ENCODE results near the gene COL16A1. TPM values are rescaled to one million over a fixed set of nuclear protein-coding genes. Genes with fewer than 3 reads are reported as not detected.

COL16A1 gene
- total and polyA plus RNA-seq, 9 donors: 19.8 to 237 (median 157) TPM

DNA sequence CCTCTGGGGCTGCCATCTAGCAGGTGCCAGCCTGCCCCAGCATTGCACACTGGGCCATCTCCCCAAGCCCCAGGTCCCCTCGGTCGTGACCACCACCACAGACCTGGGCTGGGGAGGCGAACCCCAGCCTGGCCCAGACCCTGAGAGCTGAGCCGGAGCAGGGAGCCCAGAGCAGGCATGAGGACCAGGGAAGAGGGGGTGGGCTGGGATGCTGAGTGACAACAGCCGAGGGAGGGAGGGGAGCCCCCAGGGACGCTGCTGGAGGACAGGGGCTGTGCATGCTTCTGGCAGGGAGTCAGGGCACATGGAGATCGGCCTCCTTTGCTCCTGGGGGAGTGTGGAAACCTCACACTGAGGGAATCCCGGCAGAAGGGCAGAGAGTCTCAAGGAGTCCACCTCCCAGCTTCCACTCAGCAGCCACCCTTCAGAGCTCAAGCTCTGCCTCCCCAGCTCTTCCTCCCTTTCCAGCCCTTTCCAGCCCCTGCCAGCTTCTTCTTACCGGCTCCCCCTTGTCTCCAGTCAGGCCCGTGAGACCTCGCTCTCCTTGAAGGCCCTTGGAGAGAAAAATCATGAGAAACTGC, 35.4 kb downstream of the COL16A1 start:
- Histone ChIP-seq H3K27me3 (no peaks in the 10 kb centered on the region), H3K27ac (peak overlapping the region in 1 of 2 donors; percentile 40), H3K9me3 (no peaks in the 10 kb centered on the region), H3K4me1 (ENCODE audit: insufficient read depth) (peaks cover 18% of the 10 kb centered on the region), H3K4me3 (no peak overlapping the region), H3K36me3 (no peaks in the 10 kb centered on the region)
- no peak for DNase-seq
- WGBS, 3 donors: 59 to 69% (median 59%) methylated on average over 11 of the region's 11 CpGs
- TF ChIP-seq EP300 (IDR thresholded peaks at IDR 0.05) (no peak), POLR2A (IDR thresholded peaks at IDR 0.05) (no peak)
- TF ChIP-seq, protein P1, sequence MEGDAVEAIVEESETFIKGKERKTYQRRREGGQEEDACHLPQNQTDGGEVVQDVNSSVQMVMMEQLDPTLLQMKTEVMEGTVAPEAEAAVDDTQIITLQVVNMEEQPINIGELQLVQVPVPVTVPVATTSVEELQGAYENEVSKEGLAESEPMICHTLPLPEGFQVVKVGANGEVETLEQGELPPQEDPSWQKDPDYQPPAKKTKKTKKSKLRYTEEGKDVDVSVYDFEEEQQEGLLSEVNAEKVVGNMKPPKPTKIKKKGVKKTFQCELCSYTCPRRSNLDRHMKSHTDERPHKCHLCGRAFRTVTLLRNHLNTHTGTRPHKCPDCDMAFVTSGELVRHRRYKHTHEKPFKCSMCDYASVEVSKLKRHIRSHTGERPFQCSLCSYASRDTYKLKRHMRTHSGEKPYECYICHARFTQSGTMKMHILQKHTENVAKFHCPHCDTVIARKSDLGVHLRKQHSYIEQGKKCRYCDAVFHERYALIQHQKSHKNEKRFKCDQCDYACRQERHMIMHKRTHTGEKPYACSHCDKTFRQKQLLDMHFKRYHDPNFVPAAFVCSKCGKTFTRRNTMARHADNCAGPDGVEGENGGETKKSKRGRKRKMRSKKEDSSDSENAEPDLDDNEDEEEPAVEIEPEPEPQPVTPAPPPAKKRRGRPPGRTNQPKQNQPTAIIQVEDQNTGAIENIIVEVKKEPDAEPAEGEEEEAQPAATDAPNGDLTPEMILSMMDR (IDR thresholded peaks at IDR 0.05): no peak
- intact Hi-C loops (cut with DNase I): loop anchor here in 3 of 4 donors (2.0 to 10.0 kb wide), 6 partner anchors 44 to 396 kb away; no protein-coding TSS in a partner anchor

DNA sequence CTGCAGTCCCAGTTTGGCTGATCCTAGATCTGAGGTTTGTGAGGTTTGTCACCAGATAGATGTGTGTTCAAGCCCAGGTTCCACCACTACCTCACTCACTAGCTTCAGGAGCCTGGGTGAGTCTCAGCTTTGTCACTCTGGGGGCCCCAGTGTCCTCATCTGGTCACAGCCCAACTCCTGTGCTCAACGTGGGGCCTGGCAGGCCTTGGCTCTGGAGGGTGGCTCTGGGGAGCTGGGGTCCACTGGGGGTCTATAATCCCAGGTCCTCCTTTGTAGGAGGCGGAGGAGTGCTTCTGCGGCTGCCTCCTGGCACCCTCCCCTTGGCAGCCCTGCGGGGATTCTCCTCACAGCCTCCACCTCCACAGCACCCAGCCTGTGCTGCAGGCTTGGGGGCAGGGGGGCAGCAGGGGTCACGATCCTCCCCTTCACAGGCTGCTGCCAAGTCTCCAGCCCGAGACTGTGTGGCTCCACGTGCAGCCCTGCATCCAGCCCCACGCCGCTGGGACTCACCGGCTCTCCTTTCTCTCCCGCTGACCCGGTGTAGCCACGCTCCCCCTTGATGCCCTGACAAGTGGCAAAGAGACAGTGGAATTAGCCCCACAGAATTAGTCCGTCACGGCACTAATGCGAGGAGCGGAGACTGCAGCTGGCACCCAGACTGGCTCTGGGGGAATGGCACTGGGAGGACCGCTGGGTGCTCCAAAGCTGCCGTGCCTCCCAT, 36.6 kb downstream of the COL16A1 start:
- intact Hi-C loops (cut with DNase I): loop anchor here in 3 of 4 donors (2.0 to 10.0 kb wide), 6 partner anchors 38 to 398 kb away; partner anchors contain the start of gene COL16A1 (in 1 of the 3)
- H3K4me3 ChIP-seq: no peak overlapping the region
- no peaks in the 10 kb centered on the region for H3K27me3 ChIP-seq
- no peak for TF ChIP-seq POLR2A (IDR thresholded peaks at IDR 0.05)
- TF ChIP-seq EP300 (IDR thresholded peaks at IDR 0.05): no peak
- TF ChIP-seq, protein P1 (IDR thresholded peaks at IDR 0.05): no peak
- no peaks in the 10 kb centered on the region for H3K36me3 ChIP-seq
- no peaks in the 10 kb centered on the region for H3K9me3 ChIP-seq
- H3K4me1 ChIP-seq (ENCODE audit: insufficient read depth): peaks cover 18% of the 10 kb centered on the region
- WGBS, 3 donors: 66 to 73% (median 68%) methylated on average over 19 of the region's 19 CpGs
- H3K27ac ChIP-seq: peak overlapping the region in 1 of 2 donors; percentile 29
- no peak for DNase-seq

DNA sequence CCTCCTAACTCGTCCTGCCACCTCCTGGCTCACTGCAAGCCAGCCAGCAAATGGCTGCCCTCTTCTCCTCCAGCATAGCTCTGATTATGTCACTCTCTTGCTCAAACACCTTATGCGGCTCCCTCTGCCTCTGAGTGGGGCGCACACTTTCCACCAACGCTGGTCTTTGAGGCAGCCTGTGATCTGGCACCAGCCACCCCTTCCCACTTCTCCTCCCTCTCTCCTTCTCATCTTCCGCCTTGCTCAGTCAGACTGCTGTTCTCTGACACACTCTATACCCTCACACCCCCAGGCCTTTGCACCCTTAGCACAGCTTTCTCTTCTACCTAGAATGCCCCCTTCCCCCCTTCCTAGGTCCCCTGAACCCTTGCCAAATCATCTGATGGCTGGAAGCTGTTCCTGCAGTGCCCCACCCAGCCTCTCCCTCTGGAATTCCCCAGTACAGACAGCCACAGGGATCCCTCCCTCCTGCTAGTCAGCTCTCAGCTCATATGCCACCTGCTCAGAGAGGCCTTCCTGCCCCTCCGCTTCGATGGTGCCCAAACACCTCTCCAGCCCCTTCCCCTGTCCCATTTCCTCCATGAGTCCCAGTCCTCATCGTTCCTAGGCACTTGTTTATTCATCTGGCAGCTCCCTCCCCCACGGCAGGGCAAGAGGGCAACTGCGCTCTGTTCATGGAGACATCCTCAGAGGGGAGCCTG, 37.4 kb downstream of the COL16A1 start:
- Histone ChIP-seq H3K9me3 (no peaks in the 10 kb centered on the region), H3K4me1 (ENCODE audit: insufficient read depth) (peaks cover 16% of the 10 kb centered on the region), H3K36me3 (no peaks in the 10 kb centered on the region), H3K27me3 (no peaks in the 10 kb centered on the region), H3K4me3 (no peak overlapping the region), H3K27ac (peak overlapping the region in 1 of 2 donors; percentile 29)
- TF ChIP-seq POLR2A (IDR thresholded peaks at IDR 0.05): no peak
- TF ChIP-seq, protein P1 (IDR thresholded peaks at IDR 0.05): no peak
- TF ChIP-seq EP300 (IDR thresholded peaks at IDR 0.05): no peak
- 52 to 59% (median 56%) methylated on average over 10 of the region's 10 CpGs for WGBS, 3 donors
- intact Hi-C loops (cut with DNase I): loop anchor here in 3 of 4 donors (2.0 to 10.0 kb wide), 6 partner anchors 38 to 398 kb away; partner anchors contain the start of gene COL16A1 (in 1 of the 3)
- DNase-seq: no peak

DNA sequence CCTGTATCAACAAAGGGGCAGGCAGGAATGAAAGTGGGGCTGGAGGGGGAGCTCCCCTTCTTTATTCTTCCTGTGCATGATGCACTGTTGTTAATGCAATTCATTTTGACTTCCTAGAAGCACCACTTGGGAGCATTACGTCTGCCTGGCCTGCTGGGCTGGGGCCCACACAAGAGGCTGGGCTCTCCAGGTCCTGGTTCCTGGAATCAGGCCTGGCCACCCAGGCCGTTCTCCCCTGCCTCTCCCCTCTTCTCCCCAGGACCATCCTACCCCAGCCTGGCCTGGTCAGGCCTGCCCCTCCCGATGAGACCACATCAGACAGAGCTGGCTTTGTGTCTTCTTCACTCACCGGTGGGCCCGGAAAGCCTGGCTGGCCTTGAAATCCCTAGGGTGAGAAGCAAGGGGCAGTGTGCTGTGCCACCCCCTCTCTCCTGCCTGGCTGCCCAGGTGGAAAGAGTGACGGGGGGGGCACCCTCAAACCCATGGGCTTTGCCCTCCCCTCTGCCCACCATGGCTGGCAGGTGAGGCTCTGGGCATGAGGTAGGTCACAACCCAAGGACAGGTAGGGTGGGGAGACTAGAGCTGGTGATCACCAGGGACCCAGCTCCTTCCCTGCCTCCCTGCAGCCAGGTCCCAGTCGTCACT, 38.5 kb downstream of the COL16A1 start:
- peaks cover 6% of the 10 kb centered on the region for H3K4me1 ChIP-seq (ENCODE audit: insufficient read depth)
- 32 to 53% (median 48%) methylated on average over 7 of the region's 7 CpGs for WGBS, 3 donors
- intact Hi-C loops (cut with DNase I): loop anchor here in 3 of 4 donors (5.0 to 10.0 kb wide), 5 partner anchors 47 to 399 kb away; no protein-coding TSS in a partner anchor

More for the DNA sequence above, 38.5 kb downstream of the COL16A1 start:
- no peak for DNase-seq
- Histone ChIP-seq H3K4me3 (no peak overlapping the region), H3K9me3 (no peaks in the 10 kb centered on the region), H3K27ac (no peak overlapping the region), H3K27me3 (no peaks in the 10 kb centered on the region), H3K36me3 (no peaks in the 10 kb centered on the region)
- TF ChIP-seq POLR2A (IDR thresholded peaks at IDR 0.05) (no peak), EP300 (IDR thresholded peaks at IDR 0.05) (no peak)
- TF ChIP-seq, protein P1 (IDR thresholded peaks at IDR 0.05): no peak

Data from ovary (tissue), 9 donors.